Eye (tissue), 1 donor: ENCODE measurements around the gene FRMD1.

ENCODE experiments used
- DNase-seq: peaks from one replicate; pipeline ENCODE4 v3.0.0-alpha.2; 2015

Gene FRMD1

GRCh38 chr6:168075787-168076202 lies 3.2 kb downstream of the FRMD1 start:
- DNase-seq: no peak

- DNase-seq: no peak
Measured at GRCh38 chr6:168075216-168075615, 3.8 kb downstream of the FRMD1 start.

GRCh38 chr6:168073937-168074730 lies 4.9 kb downstream of the FRMD1 start:
- DNase-seq: no peak

GRCh38 chr6:168072730-168073129 lies 6.3 kb downstream of the FRMD1 start:
- no peak for DNase-seq

GRCh38 chr6:168072261-168072660 lies 6.8 kb downstream of the FRMD1 start:
- DNase-seq: no peak

- DNase-seq: no peak
Measured at GRCh38 chr6:168071620-168072019, 7.4 kb downstream of the FRMD1 start.

GRCh38 chr6:168070804-168071203 lies 8.2 kb downstream of the FRMD1 start:
- no peak for DNase-seq

- no peak for DNase-seq
Measured at GRCh38 chr6:168067081-168067759, 11.8 kb downstream of the FRMD1 start.

GRCh38 chr6:168064226-168064807 lies 14.7 kb downstream of the FRMD1 start:
- DNase-seq: no peak

GRCh38 chr6:168063431-168063830 lies 15.6 kb downstream of the FRMD1 start:
- DNase-seq: no peak

GRCh38 chr6:168062346-168063289 lies 16.4 kb downstream of the FRMD1 start:
- no peak for DNase-seq

- DNase-seq: no peak
Measured at GRCh38 chr6:168061269-168062210, 17.5 kb downstream of the FRMD1 start.

GRCh38 chr6:168060521-168060931 lies 18.5 kb downstream of the FRMD1 start:
- DNase-seq: peak; percentile 77

GRCh38 chr6:168058691-168059551 lies 20.1 kb downstream of the FRMD1 start:
- no peak for DNase-seq

- DNase-seq: no peak
Measured at GRCh38 chr6:168057836-168058235, 21.2 kb downstream of the FRMD1 start.

GRCh38 chr6:168056892-168057527 lies 22.0 kb downstream of the FRMD1 start:
- no peak for DNase-seq

GRCh38 chr6:168055696-168056489 lies 23.1 kb downstream of the FRMD1 start:
- no peak for DNase-seq

GRCh38 chr6:168054765-168055560 lies 24.0 kb downstream of the FRMD1 start:
- DNase-seq: no peak
